Cardiac muscle cell (in vitro differentiated cells and primary cell): ENCODE measurements around the gene UBAC1. TPM values are rescaled to one million over a fixed set of nuclear protein-coding genes. Genes with fewer than 3 reads are reported as not detected.
"Not testable (repeated sequence)": the region's sequence is repeated elsewhere in the genome, so short reads cannot be mapped to it uniquely, and the experiment has no call there.

Source experiments
- DNase-seq, 2 donors: peaks; one replicate each; pipeline versions ENCODE4 v3.0.0 to v3.0.0-alpha.2; 2010 to 2017; ENCODE audit warnings: low read depth in 1 of 2, low spot score in 1 of 2
- H3K27ac ChIP-seq: fragments of 200-600 bp; sonication (generic); 2 replicates; pipeline ENCODE4 v1.5.1; 2016
- H3K27me3 ChIP-seq: fragments of 200-600 bp; sonication (generic); 2 replicates; pipeline ENCODE4 v1.6.0; 2016; ENCODE audit warnings: control low read depth
- H3K36me3 ChIP-seq: fragments of 200-600 bp; sonication (generic); 2 replicates; pipeline ENCODE4 v1.5.1; 2016; ENCODE audit warnings: control low read depth
- H3K4me1 ChIP-seq: fragments of 200-600 bp; sonication (generic); 2 replicates; pipeline ENCODE4 v1.8.1; 2017; ENCODE audit warnings: low read depth, mild to moderate bottlenecking, mixed run types
- H3K4me3 ChIP-seq: fragments of 200-600 bp; sonication (generic); 2 replicates; pipeline ENCODE4 v1.5.1; 2016; ENCODE audit warnings: mild to moderate bottlenecking
- H3K9me3 ChIP-seq: fragments of 200-600 bp; sonication (generic); 2 replicates; pipeline ENCODE4 v1.5.1; 2017; ENCODE audit warnings: low read depth, mild to moderate bottlenecking, control low read depth
- CTCF ChIP-seq: IDR thresholded peaks from 2 replicates; pipeline ENCODE4 v1.5.1; 2012; ENCODE audit warnings: low read depth, mild to moderate bottlenecking, low read length
- polyA plus RNA-seq: library from polyadenylated mRNA; unstranded; fragments of >200 nt; fragmentation: Nextera tagmentation; extraction: Ambion mirVana; gene quantifications from 2 replicates; pipeline ENCODE4 v1.2.1, GENCODE V29; 2016
- total RNA-seq: library from RNA; depleted of rRNA; stranded (reverse); fragments of >200 nt; gene quantifications from 2 replicates; pipeline ENCODE4 v1.2.3, GENCODE V29; 2016

Gene UBAC1
- total and polyA plus RNA-seq, 2 experiments from 2014 or later = 60.1 to 66.4 TPM

DNA sequence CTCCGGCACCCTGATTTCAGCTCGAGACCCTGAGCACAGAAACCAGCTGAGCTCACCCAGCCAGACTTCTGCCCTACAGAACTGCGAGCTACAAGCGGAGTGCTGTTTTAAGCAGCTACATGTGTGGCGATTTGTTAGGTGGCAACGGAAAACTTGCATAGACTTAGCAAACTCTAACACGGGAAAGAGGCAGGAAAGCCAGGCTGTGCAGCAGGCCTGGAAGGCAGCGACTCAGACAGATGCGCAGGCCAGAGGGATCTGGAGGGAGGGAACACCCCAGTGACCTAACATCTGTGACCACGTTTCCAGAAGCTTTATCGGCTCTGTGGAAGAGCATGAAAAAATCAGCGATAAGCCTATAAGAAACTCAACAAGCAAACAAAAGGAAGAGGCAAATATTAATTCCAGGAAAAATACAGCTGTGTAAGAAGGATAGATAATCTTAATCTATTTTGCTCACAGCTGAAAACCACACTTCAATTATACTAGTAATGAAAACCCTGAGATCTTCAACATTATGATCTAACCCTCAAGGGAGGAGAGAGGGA is 11.0 kb downstream of the UBAC1 start:
- no peaks in the 10 kb centered on the region for H3K27me3 ChIP-seq
- H3K36me3 ChIP-seq = peaks cover 23% of the 10 kb centered on the region
- H3K9me3 ChIP-seq = no peaks in the 10 kb centered on the region
- no peak overlapping the region for H3K27ac ChIP-seq
- TF ChIP-seq CTCF = no peak
- DNase-seq = no peak
- no peak overlapping the region for H3K4me3 ChIP-seq
- no peaks in the 10 kb centered on the region for H3K4me1 ChIP-seq

DNA sequence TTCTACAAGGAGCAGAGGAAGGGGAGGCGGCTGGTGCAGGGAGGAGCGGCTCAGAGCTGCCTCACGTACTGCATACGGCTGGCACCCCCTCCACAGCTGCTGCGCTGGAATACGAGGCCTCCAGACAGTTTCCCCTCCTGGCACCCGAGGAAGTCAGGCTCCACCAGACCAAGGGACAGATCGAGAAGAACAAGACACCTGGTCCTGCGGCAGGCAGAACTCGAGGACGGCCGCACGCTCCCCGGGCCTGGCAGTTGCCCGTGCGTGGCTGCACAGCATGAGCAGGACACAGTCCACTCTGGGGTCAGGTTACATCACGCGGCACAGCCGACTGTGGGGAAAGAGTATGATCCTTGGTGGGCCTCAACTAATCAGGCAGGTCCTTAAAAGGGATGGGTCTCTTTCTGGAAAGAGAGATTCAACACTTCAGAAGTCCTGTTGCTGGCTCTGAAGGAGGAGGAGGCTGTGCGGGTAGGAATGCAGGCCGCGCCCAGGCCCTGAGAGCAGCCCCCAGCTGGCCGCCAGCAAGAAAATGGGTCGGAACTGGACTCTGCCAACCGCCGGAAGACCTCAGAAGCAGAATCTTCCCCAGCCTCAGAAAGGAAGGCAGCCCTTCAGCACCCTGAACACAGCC is 11.6 kb downstream of the UBAC1 start:
- Histone ChIP-seq H3K36me3 (peaks cover 23% of the 10 kb centered on the region), H3K9me3 (no peaks in the 10 kb centered on the region), H3K27ac (no peak overlapping the region), H3K27me3 (no peaks in the 10 kb centered on the region), H3K4me1 (no peaks in the 10 kb centered on the region), H3K4me3 (no peak overlapping the region)
- TF ChIP-seq CTCF = no peak
- DNase-seq = no peak

- no peak for DNase-seq
- peaks cover 28% of the 10 kb centered on the region for H3K36me3 ChIP-seq
These were observed 12.2 kb downstream of the UBAC1 start for GRCh38 chr9:135948968-135949367.

GRCh38 chr9:135948446-135948845 is 12.7 kb downstream of the UBAC1 start:
- TF ChIP-seq CTCF = no peak
- Histone ChIP-seq H3K4me3 (no peak overlapping the region), H3K9me3 (no peaks in the 10 kb centered on the region), H3K4me1 (no peaks in the 10 kb centered on the region), H3K27ac (no peak overlapping the region), H3K36me3 (peaks cover 28% of the 10 kb centered on the region), H3K27me3 (no peaks in the 10 kb centered on the region)
- DNase-seq = no peak

More at GRCh38 chr9:135948968-135949367, 12.2 kb downstream of the UBAC1 start:
- Histone ChIP-seq H3K4me3 (no peak overlapping the region), H3K9me3 (no peaks in the 10 kb centered on the region), H3K4me1 (no peaks in the 10 kb centered on the region), H3K27ac (no peak overlapping the region), H3K27me3 (no peaks in the 10 kb centered on the region)
- TF ChIP-seq CTCF = no peak

GRCh38 chr9:135947582-135947981 is 13.6 kb downstream of the UBAC1 start:
- TF ChIP-seq CTCF = no peak
- Histone ChIP-seq H3K9me3 (no peaks in the 10 kb centered on the region), H3K27ac (no peak overlapping the region), H3K36me3 (peaks cover 29% of the 10 kb centered on the region), H3K4me3 (no peak overlapping the region), H3K4me1 (no peaks in the 10 kb centered on the region), H3K27me3 (no peaks in the 10 kb centered on the region)
- no peak for DNase-seq

DNA sequence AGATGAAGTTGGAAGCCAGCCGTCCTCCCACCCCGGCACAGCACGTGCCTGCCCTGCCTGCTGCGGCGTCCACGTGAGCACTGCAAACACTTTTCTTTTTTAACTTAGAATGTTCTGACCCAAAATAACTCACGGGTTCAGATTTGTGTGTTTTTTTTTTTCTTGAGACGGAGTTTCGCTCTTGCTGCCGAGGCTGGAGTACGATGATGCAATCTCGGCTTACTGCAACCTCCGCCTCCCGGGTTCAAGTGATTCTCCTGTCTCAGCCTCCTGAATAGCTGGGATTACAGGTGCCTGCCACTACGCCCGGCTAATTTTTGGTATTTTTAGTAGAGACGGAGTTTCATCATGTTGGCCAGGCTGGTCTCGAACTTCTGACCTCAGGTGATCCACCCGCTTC is 14.1 kb downstream of the UBAC1 start:
- not testable (repeated sequence) for H3K9me3 ChIP-seq, H3K4me3 ChIP-seq, H3K27me3 ChIP-seq, DNase-seq, H3K4me1 ChIP-seq, H3K27ac ChIP-seq
- peaks cover 24% of the 10 kb centered on the region for H3K36me3 ChIP-seq
